ENCODE data around the gene SP2. TPM values are rescaled to one million over a fixed set of nuclear protein-coding genes. Genes with fewer than 3 reads are reported as not detected.

SP2 gene
- total RNA-seq, 1 experiment from 2014 or later = 3.9 TPM

- peak overlapping the region; percentile 88 for H2AFZ ChIP-seq (ENCODE audit: low read length)
- H3F3A ChIP-seq (ENCODE audit: low read length, unreplicated experiment) = no peaks in the 10 kb centered on the region
- H3K9ac ChIP-seq (ENCODE audit: low read length) = peak overlapping the region; percentile 32; the same call in 1 of the 2 replicates
- no peaks in the 10 kb centered on the region for H3K27me3 ChIP-seq (ENCODE audit: low read length)
- no peaks in the 10 kb centered on the region for H3K9me3 ChIP-seq (ENCODE audit: low read length)
- TF ChIP-seq CTCF (conservative IDR thresholded peaks at IDR 0.05; ENCODE audit: low read depth, low read length) = no peak
- no peak for TF ChIP-seq EZH2 (IDR thresholded peaks at IDR 0.05; ENCODE audit: low read length, unreplicated experiment)
- ATAC-seq (no peak), DNase-seq (no peak)
- H3K4me1 ChIP-seq (ENCODE audit: insufficient read depth, low read length) = peaks cover 49% of the 10 kb centered on the region
- ChIA-PET CTCF (interaction anchor here (0.5 to 2.7 kb wide), 14 partner anchors 13 to 338 kb away, joined by 3 to 60 read pairs (median 7); partner anchors contain the start of genes PNPO, PRR15L and SCRN2), POLR2A (ENCODE audit: unreplicated experiment) (interaction anchor here (0.5 to 1.6 kb wide), 9 partner anchors 13 to 105 kb away, joined by 3 to 30 read pairs (median 4); partner anchors contain the start of genes NFE2L1, PNPO and PRR15L)
- peaks cover 4% of the 10 kb centered on the region; the same call in 1 of the 2 replicates for H3K36me3 ChIP-seq (ENCODE audit: low read depth, low read length)
- BruUV-seq (replicated peaks) = no TSS peak
- H3K79me2 ChIP-seq (ENCODE audit: low read length) = peaks cover 23% of the 10 kb centered on the region
- H3K9me2 ChIP-seq (replicated peaks; ENCODE audit: low read length) = no peaks in the 10 kb centered on the region
- peak overlapping the region; percentile 79 for H3K4me2 ChIP-seq (ENCODE audit: low read length)
- intact Hi-C loops (cut with micrococcal nuclease) = loop anchor here (1.0 to 2.0 kb wide), 6 partner anchors 21 to 74 kb away; partner anchors contain the start of genes PNPO and SP2
- peak overlapping the region; percentile 49 for H3K4me3 ChIP-seq (ENCODE audit: low read length)
- no peaks in the 10 kb centered on the region for H4K20me1 ChIP-seq (ENCODE audit: low read length)
- peak overlapping the region; percentile 34 for H3K27ac ChIP-seq (ENCODE audit: low read length)
These were observed 74.1 kb downstream of the SP2 start for GRCh38 chr17:47969930-47970724.

GRCh38 chr17:47970725-47971499 lies 74.9 kb downstream of the SP2 start, which contains the start of gene CDK5RAP3:
TSS of gene CDK5RAP3 (plus strand) at chr17:47971113. CDS start at chr17:47971147, 34 bp downstream.
- H3K4me2 ChIP-seq (ENCODE audit: low read length) = peak within 1 kb of the TSS; percentile 93
- intact Hi-C loops (cut with micrococcal nuclease) = loop anchor here (1.0 to 2.0 kb wide), 7 partner anchors 22 to 130 kb away; partner anchors contain the start of genes PNPO, SCRN2 and SP2
- no peaks in the 10 kb centered on the region for H3K9me2 ChIP-seq (replicated peaks; ENCODE audit: low read length)
- TSS peak; percentile 73 for BruUV-seq (replicated peaks)
- peaks cover 12% of the 10 kb centered on the region; the same call in 1 of the 2 replicates for H3K36me3 ChIP-seq (ENCODE audit: low read depth, low read length)
- peak within 1 kb of the TSS; percentile 73 for H3K4me3 ChIP-seq (ENCODE audit: low read length)
- ChIA-PET POLR2A (ENCODE audit: unreplicated experiment) (interaction anchor here (0.5 to 1.6 kb wide), 12 partner anchors 14 to 106 kb away, joined by 3 to 30 read pairs (median 4); partner anchors contain the start of genes NFE2L1, PNPO, PRR15L and SP2), CTCF (interaction anchor here (0.5 to 2.7 kb wide), 17 partner anchors 13 to 337 kb away, joined by 3 to 60 read pairs (median 7); partner anchors contain the start of genes PNPO, PRR15L and SCRN2)
- ATAC-seq (peak; percentile 82), DNase-seq (peak; percentile 100)
- no peak for TF ChIP-seq EZH2phosphoT487 (IDR thresholded peaks at IDR 0.05; ENCODE audit: borderline replicate concordance, low read length)
- TF ChIP-seq CTCF (conservative IDR thresholded peaks at IDR 0.05; ENCODE audit: low read depth, low read length) = peak; percentile 94
- no peak for TF ChIP-seq EZH2 (IDR thresholded peaks at IDR 0.05; ENCODE audit: low read length, unreplicated experiment)
- peaks cover 49% of the 10 kb centered on the region for H3K4me1 ChIP-seq (ENCODE audit: insufficient read depth, low read length)
- peak within 1 kb of the TSS; percentile 58 for H3K27ac ChIP-seq (ENCODE audit: low read length)
- no peaks in the 10 kb centered on the region for H3K9me3 ChIP-seq (ENCODE audit: low read length)
- peaks cover 23% of the 10 kb centered on the region for H3K79me2 ChIP-seq (ENCODE audit: low read length)
- no peaks in the 10 kb centered on the region for H3K27me3 ChIP-seq (ENCODE audit: low read length)
- peak within 1 kb of the TSS; percentile 85 for H3K9ac ChIP-seq (ENCODE audit: low read length)
- no peaks in the 10 kb centered on the region for H4K20me1 ChIP-seq (ENCODE audit: low read length)
- H2AFZ ChIP-seq (ENCODE audit: low read length) = peak within 1 kb of the TSS; percentile 88
- no peaks in the 10 kb centered on the region for H3F3A ChIP-seq (ENCODE audit: low read length, unreplicated experiment)
